Fibroblast of pulmonary artery (primary cell): Measurements from ENCODE around the gene CFAP57.

Experiments
- DNase-seq: peaks from one replicate; pipeline ENCODE4 v3.0.0-alpha.2; 2010; ENCODE audit warnings: low read depth
- H3K4me3 ChIP-seq: replicated peaks from 2 replicates; pipeline ENCODE4 v1.5.1; 2011; ENCODE audit warnings: low read depth, mild to moderate bottlenecking, control low read depth, low read length, moderate library complexity
- CTCF ChIP-seq: IDR thresholded peaks from 2 replicates; pipeline ENCODE4 v1.5.1; 2011; ENCODE audit warnings: mild to moderate bottlenecking, control low read depth, low read length, inconsistent platforms; ENCODE audit errors: missing control alignments

The CFAP57 gene

GRCh38 chr1:43147625-43148327, 24.4 kb upstream of the CFAP57 start:
- TF ChIP-seq CTCF: no peak
- peak; percentile 67 for DNase-seq
- H3K4me3 ChIP-seq: peak overlapping the region; percentile 60

- DNase-seq: no peak
- H3K4me3 ChIP-seq: no peak overlapping the region
- TF ChIP-seq CTCF: no peak
These were observed 22.2 kb upstream of the CFAP57 start for GRCh38 chr1:43149889-43150288.

GRCh38 chr1:43152866-43153265, 19.3 kb upstream of the CFAP57 start:
- DNase-seq: no peak

GRCh38 chr1:43153443-43153842, 18.7 kb upstream of the CFAP57 start:
- no peak overlapping the region for H3K4me3 ChIP-seq
- no peak for DNase-seq
- no peak for TF ChIP-seq CTCF

More at GRCh38 chr1:43152866-43153265, 19.3 kb upstream of the CFAP57 start:
- no peak overlapping the region for H3K4me3 ChIP-seq
- no peak for TF ChIP-seq CTCF

GRCh38 chr1:43156026-43156425, 16.1 kb upstream of the CFAP57 start:
- H3K4me3 ChIP-seq: no peak overlapping the region
- no peak for TF ChIP-seq CTCF
- no peak for DNase-seq

- no peak for TF ChIP-seq CTCF
- H3K4me3 ChIP-seq: no peak overlapping the region
These were observed 7.0 kb upstream of the CFAP57 start for GRCh38 chr1:43165162-43165561.

GRCh38 chr1:43165765-43166164, 6.4 kb upstream of the CFAP57 start:
- no peak for DNase-seq
- H3K4me3 ChIP-seq: no peak overlapping the region
- no peak for TF ChIP-seq CTCF

More at GRCh38 chr1:43165162-43165561, 7.0 kb upstream of the CFAP57 start:
- DNase-seq: no peak
